Motor neuron (in vitro differentiated cells): Measurements from ENCODE around the gene PRKCE. TPM values are rescaled to one million over a fixed set of nuclear protein-coding genes. Genes with fewer than 3 reads are reported as not detected.

Experiments used
- ATAC-seq, 8 experiments: fragments of 200-7000 bp; cut with Tn5 transposase; replicated peaks in 6 of 8; 2 replicates each; pipeline ENCODE4 v1.8.0; 2021; ENCODE audit warnings: mild to moderate bottlenecking in 8 of 8, moderate library complexity in 8 of 8
- H3K27ac ChIP-seq, 2 donors: fragments of 250-450 bp; sonication (Bioruptor Pico); 2 replicates each; pipeline ENCODE4 v1.9.0; 2021; ENCODE audit warnings: antibody characterized with exemption in 2 of 2, mild to moderate bottlenecking in 2 of 2, moderate library complexity in 1 of 2
- H3K4me1 ChIP-seq, 2 donors: fragments of 250-450 bp; sonication (Bioruptor Pico); replicated peaks in 1 of 2; 2 replicates each; pipeline ENCODE4 v1.6.1; 2021; ENCODE audit warnings: antibody characterized with exemption in 2 of 2, mild to moderate bottlenecking in 2 of 2, moderate library complexity in 1 of 2
- H3K4me3 ChIP-seq, 5 donors: fragments of 250-450 bp; sonication (Bioruptor Pico); 2 replicates each; pipeline ENCODE4 v1.9.0; 2021; ENCODE audit warnings: antibody characterized with exemption in 5 of 5, mild to moderate bottlenecking in 5 of 5, moderate library complexity in 4 of 5
- WGBS, 10 experiments: fragments of 450-650 bp; shearing (Covaris generic); methylation state at CpG; one replicate each; pipeline ENCODE4 v1.0.0; 2022; 5-methylcytosine and 5-hydroxymethylcytosine counted together
- in situ Hi-C, 9 experiments: fragments of 400-800 bp; cut with MboI; loops; one replicate each; pipeline ENCODE4 v1.15.0; 2021; ENCODE audit warnings: low sequenced_read_pairs in 9 of 9, low pct_unique_long_range_greater_than_20kb in 2 of 9; ENCODE audit not compliant: unreplicated experiment in 9 of 9
- total RNA-seq, 8 experiments: library from RNA; unstranded; fragments of 300-600 nt; gene quantifications; 2 replicates each; pipeline versions ENCODE4 v1.2.3 to v1.2.4, GENCODE V29; 2022

Gene PRKCE
- total RNA-seq, 8 experiments from 2014 or later: 7.3 to 23.0 (median 14.7) TPM

- in situ Hi-C loops: loop anchor here in 1 of 9 experiments (25.0 kb wide), 1 partner anchor 99 kb away; the partner anchor contains the start of gene PRKCE
- Histone ChIP-seq H3K4me3 (no peak overlapping the region), H3K4me1 (peaks cover 12 to 16% of the 10 kb centered on the region in 2 donors), H3K27ac (no peak overlapping the region)
- ATAC-seq: no peak
- WGBS, 10 experiments: 62 to 100% (median 100%) methylated on average over 1 to 3 of the region's 4 CpGs; no CpG with 5 or more reads in 4 of the 10 experiments
Observed at GRCh38 chr2:45761635-45762034, 110.2 kb downstream of the PRKCE start.

- no peak overlapping the region for H3K27ac ChIP-seq
- ATAC-seq: no peak
- H3K4me1 ChIP-seq: peaks cover 15 to 16% of the 10 kb centered on the region in 2 donors
- 79 to 100% (median 96%) methylated on average over 1 to 2 of the region's 2 CpGs; no CpG with 5 or more reads in 6 of the 10 experiments for WGBS, 10 experiments
- in situ Hi-C loops: loop anchor here in 1 of 9 experiments (25.0 kb wide), 1 partner anchor 101 kb away; the partner anchor contains the start of gene PRKCE
- H3K4me3 ChIP-seq: no peak overlapping the region
Observed at GRCh38 chr2:45763255-45763654, 111.8 kb downstream of the PRKCE start.

GRCh38 chr2:45763797-45764196, 112.3 kb downstream of the PRKCE start:
- no peak for ATAC-seq
- peaks cover 15 to 16% of the 10 kb centered on the region in 2 donors for H3K4me1 ChIP-seq
- H3K4me3 ChIP-seq: no peak overlapping the region
- in situ Hi-C loops: loop anchor here in 1 of 9 experiments (25.0 kb wide), 1 partner anchor 101 kb away; the partner anchor contains the start of gene PRKCE
- H3K27ac ChIP-seq: no peak overlapping the region
- 71 to 100% (median 93%) methylated on average over 1 to 4 of the region's 5 CpGs; no CpG with 5 or more reads in 1 of the 10 experiments for WGBS, 10 experiments

- 0 to 100% (median 64%) methylated on average over 1 to 8 of the region's 8 CpGs for WGBS, 10 experiments
- Histone ChIP-seq H3K4me3 (no peak overlapping the region), H3K4me1 (peaks cover 9 to 15% of the 10 kb centered on the region in 2 donors), H3K27ac (no peak overlapping the region)
- in situ Hi-C loops: loop anchor here in 1 of 9 experiments (25.0 kb wide), 1 partner anchor 103 kb away; the partner anchor contains the start of gene PRKCE
- ATAC-seq: no peak
Observed at GRCh38 chr2:45765007-45765727, 113.7 kb downstream of the PRKCE start.

- H3K4me3 ChIP-seq: no peak overlapping the region
- peaks cover 11 to 21% of the 10 kb centered on the region in 2 donors for H3K4me1 ChIP-seq
- 57 to 100% (median 81%) methylated on average over 1 to 5 of the region's 5 CpGs; no CpG with 5 or more reads in 1 of the 10 experiments for WGBS, 10 experiments
- ATAC-seq: no peak
- in situ Hi-C loops: loop anchor here in 1 of 9 experiments (25.0 kb wide), 1 partner anchor 103 kb away; the partner anchor contains the start of gene PRKCE
- H3K27ac ChIP-seq: no peak overlapping the region
Observed at GRCh38 chr2:45765728-45766254, 114.3 kb downstream of the PRKCE start.

- no peak overlapping the region for H3K27ac ChIP-seq
- ATAC-seq: no peak
- in situ Hi-C loops: loop anchor here in 1 of 9 experiments (25.0 kb wide), 1 partner anchor 106 kb away; the partner anchor contains the start of gene PRKCE
- no peak overlapping the region for H3K4me3 ChIP-seq
- H3K4me1 ChIP-seq: peaks cover 23 to 32% of the 10 kb centered on the region in 2 donors
- 60 to 100% (median 94%) methylated on average over 1 to 3 of the region's 3 CpGs; no CpG with 5 or more reads in 5 of the 10 experiments for WGBS, 10 experiments
Observed at GRCh38 chr2:45768208-45768607, 116.7 kb downstream of the PRKCE start.

GRCh38 chr2:45769056-45769455, 117.6 kb downstream of the PRKCE start:
- peak in 3 of 8 experiments; percentile 27 to 72 (median 42) for ATAC-seq
- Histone ChIP-seq H3K27ac (no peak overlapping the region), H3K4me3 (no peak overlapping the region), H3K4me1 (peaks cover 23 to 32% of the 10 kb centered on the region in 2 donors)
- 0 to 88% (median 52%) methylated on average over 1 to 2 of the region's 2 CpGs; no CpG with 5 or more reads in 3 of the 10 experiments for WGBS, 10 experiments
- in situ Hi-C loops: loop anchor here in 1 of 9 experiments (25.0 kb wide), 1 partner anchor 107 kb away; the partner anchor contains the start of gene PRKCE

GRCh38 chr2:45769854-45770576, 118.5 kb downstream of the PRKCE start:
- in situ Hi-C loops: loop anchor here in 1 of 9 experiments (25.0 kb wide), 1 partner anchor 108 kb away; the partner anchor contains the start of gene PRKCE
- ATAC-seq: peak; percentile 13 to 92 (median 28)
- H3K4me3 ChIP-seq: no peak overlapping the region
- peak overlapping the region; percentile 2 to 93 for H3K27ac ChIP-seq
- H3K4me1 ChIP-seq: peaks cover 23 to 32% of the 10 kb centered on the region in 2 donors
- 67 to 100% (median 91%) methylated on average over 1 to 15 of the region's 15 CpGs; no CpG with 5 or more reads in 2 of the 10 experiments for WGBS, 10 experiments

GRCh38 chr2:45770811-45771210, 119.3 kb downstream of the PRKCE start:
- in situ Hi-C loops: loop anchor here in 1 of 9 experiments (25.0 kb wide), 1 partner anchor 109 kb away; the partner anchor contains the start of gene PRKCE
- peak in 5 of 8 experiments; percentile 18 to 39 (median 32) for ATAC-seq
- H3K4me1 ChIP-seq: peaks cover 23 to 32% of the 10 kb centered on the region in 2 donors
- no peak overlapping the region for H3K4me3 ChIP-seq
- 67 to 80% (median 67%) methylated on average over 1 of the region's 1 CpG; no CpG with 5 or more reads in 7 of the 10 experiments for WGBS, 10 experiments
- peak overlapping the region; percentile 82 to 93 for H3K27ac ChIP-seq

GRCh38 chr2:45771261-45771660, 119.8 kb downstream of the PRKCE start:
- WGBS, 10 experiments: 8 to 66% (median 13%) methylated on average over 4 to 6 of the region's 10 CpGs; no CpG with 5 or more reads in 5 of the 10 experiments
- Histone ChIP-seq H3K27ac (peak overlapping the region; percentile 82 to 93), H3K4me1 (peaks cover 24 to 32% of the 10 kb centered on the region in 2 donors), H3K4me3 (no peak overlapping the region)
- in situ Hi-C loops: loop anchor here in 1 of 9 experiments (25.0 kb wide), 1 partner anchor 109 kb away; the partner anchor contains the start of gene PRKCE
- ATAC-seq: peak in 7 of 8 experiments; percentile 9 to 99 (median 98)

GRCh38 chr2:45772038-45772437, 120.6 kb downstream of the PRKCE start:
- Histone ChIP-seq H3K27ac (peak overlapping the region; percentile 82 to 93), H3K4me3 (no peak overlapping the region), H3K4me1 (peaks cover 30 to 32% of the 10 kb centered on the region in 2 donors)
- in situ Hi-C loops: loop anchor here in 1 of 9 experiments (25.0 kb wide), 1 partner anchor 110 kb away; the partner anchor contains the start of gene PRKCE
- 0 to 50% (median 42%) methylated on average over 1 to 2 of the region's 2 CpGs; no CpG with 5 or more reads in 3 of the 10 experiments for WGBS, 10 experiments
- ATAC-seq: no peak

GRCh38 chr2:45773909-45774308, 122.4 kb downstream of the PRKCE start:
- 75 to 100% (median 93%) methylated on average over 1 to 5 of the region's 9 CpGs; no CpG with 5 or more reads in 6 of the 10 experiments for WGBS, 10 experiments
- H3K4me1 ChIP-seq: peaks cover 28 to 30% of the 10 kb centered on the region in 2 donors

More at GRCh38 chr2:45773909-45774308, 122.4 kb downstream of the PRKCE start:
- no peak overlapping the region for H3K4me3 ChIP-seq
- no peak for ATAC-seq
- in situ Hi-C loops: loop anchor here in 1 of 9 experiments (25.0 kb wide), 1 partner anchor 112 kb away; the partner anchor contains the start of gene PRKCE
- H3K27ac ChIP-seq: no peak overlapping the region
